Neural progenitor cell (in vitro differentiated cells): ENCODE measurements around the gene MACROD2. TPM values are rescaled to one million over a fixed set of nuclear protein-coding genes. Genes with fewer than 3 reads are reported as not detected.
A peak's percentile ranks its signal among the peaks of the same experiment; 100 is the strongest.

Source experiments
- DNase-seq: peaks from one replicate; pipeline ENCODE4 v3.0.0-alpha.2; 2016; ENCODE audit warnings: low spot score
- H2AFZ ChIP-seq: fragments of 200-600 bp; sonication (generic); replicated peaks from 2 replicates; pipeline ENCODE4 v1.6.1; 2016; ENCODE audit warnings: antibody characterized with exemption
- H3F3A ChIP-seq: fragments of 200-600 bp; sonication (generic); 2 replicates; pipeline ENCODE4 v1.6.1; 2016; ENCODE audit warnings: antibody characterized with exemption, low read depth
- H3K27ac ChIP-seq: fragments of 200-600 bp; sonication (generic); 2 replicates; pipeline ENCODE4 v1.5.1; 2016; ENCODE audit warnings: mild to moderate bottlenecking
- H3K27me3 ChIP-seq: fragments of 200-600 bp; sonication (generic); 2 replicates; pipeline ENCODE4 v1.6.1; 2016; ENCODE audit warnings: mild to moderate bottlenecking, moderate library complexity
- H3K36me3 ChIP-seq: fragments of 200-600 bp; sonication (generic); 2 replicates; pipeline ENCODE4 v1.5.1; 2016
- H3K4me1 ChIP-seq: fragments of 200-600 bp; sonication (generic); 2 replicates; pipeline ENCODE4 v1.6.1; 2016; ENCODE audit warnings: mixed run types
- H3K4me2 ChIP-seq: fragments of 200-600 bp; sonication (generic); 2 replicates; pipeline ENCODE4 v1.6.1; 2016
- H3K4me3 ChIP-seq: fragments of 200-600 bp; sonication (generic); 2 replicates; pipeline ENCODE4 v1.5.1; 2016
- H3K79me2 ChIP-seq: fragments of 200-600 bp; sonication (generic); 2 replicates; pipeline ENCODE4 v1.6.1; 2016; ENCODE audit warnings: low read depth
- H3K9ac ChIP-seq: fragments of 200-600 bp; sonication (generic); 2 replicates; pipeline ENCODE4 v1.6.1; 2016
- H3K9me3 ChIP-seq: fragments of 200-600 bp; sonication (generic); 2 replicates; pipeline ENCODE4 v1.5.1; 2016; ENCODE audit warnings: low read depth
- H4K20me1 ChIP-seq: fragments of 200-600 bp; sonication (generic); 2 replicates; pipeline ENCODE4 v1.6.1; 2016; ENCODE audit warnings: low read depth
- H3K27ac Mint-ChIP-seq: 3 replicates; pipeline ENCODE4 v1.8.0; 2021; ENCODE audit warnings: mixed read lengths
- H3K27me3 Mint-ChIP-seq: 2 replicates; pipeline ENCODE4 v1.8.0; 2022; ENCODE audit warnings: low read depth, mild to moderate bottlenecking, inconsistent platforms, moderate library complexity, mixed read lengths; ENCODE audit not compliant: insufficient read depth
- H3K36me3 Mint-ChIP-seq: 3 replicates; pipeline ENCODE4 v1.8.0; 2021; ENCODE audit warnings: mixed read lengths
- H3K4me1 Mint-ChIP-seq: 3 replicates; pipeline ENCODE4 v1.8.0; 2021; ENCODE audit warnings: mixed read lengths
- H3K4me3 Mint-ChIP-seq: 3 replicates; pipeline ENCODE4 v1.8.0; 2021; ENCODE audit warnings: mild to moderate bottlenecking, moderate library complexity, mixed read lengths
- H3K9me3 Mint-ChIP-seq: 3 replicates; pipeline ENCODE4 v1.8.0; 2020; ENCODE audit warnings: mixed read lengths
- EZH2 ChIP-seq: fragments of 200-600 bp; sonication (generic); IDR thresholded peaks from 2 replicates; pipeline ENCODE4 v1.6.1; 2017; ENCODE audit warnings: antibody characterized with exemption, mild to moderate bottlenecking, moderate library complexity
- EZH2phosphoT487 ChIP-seq: fragments of 200-600 bp; sonication (generic); IDR thresholded peaks from 2 replicates; pipeline ENCODE4 v1.6.1; 2017; ENCODE audit warnings: antibody characterized with exemption
- total RNA-seq: library from RNA; depleted of rRNA; stranded (reverse); fragments of >200 nt; gene quantifications from 2 replicates; pipeline ENCODE4 v1.2.3, GENCODE V29; 2015; ENCODE audit warnings: low replicate concordance
- TF ChIP-seq, protein P1 (sequence below): fragments of 200-600 bp; sonication (generic); IDR thresholded peaks from 2 replicates; pipeline ENCODE4 v1.5.1; 2017; ENCODE audit warnings: antibody characterized with exemption, mild to moderate bottlenecking

The MACROD2 gene
- total RNA-seq, 1 donor from 2014 or later, result 11.9 TPM

DNA sequence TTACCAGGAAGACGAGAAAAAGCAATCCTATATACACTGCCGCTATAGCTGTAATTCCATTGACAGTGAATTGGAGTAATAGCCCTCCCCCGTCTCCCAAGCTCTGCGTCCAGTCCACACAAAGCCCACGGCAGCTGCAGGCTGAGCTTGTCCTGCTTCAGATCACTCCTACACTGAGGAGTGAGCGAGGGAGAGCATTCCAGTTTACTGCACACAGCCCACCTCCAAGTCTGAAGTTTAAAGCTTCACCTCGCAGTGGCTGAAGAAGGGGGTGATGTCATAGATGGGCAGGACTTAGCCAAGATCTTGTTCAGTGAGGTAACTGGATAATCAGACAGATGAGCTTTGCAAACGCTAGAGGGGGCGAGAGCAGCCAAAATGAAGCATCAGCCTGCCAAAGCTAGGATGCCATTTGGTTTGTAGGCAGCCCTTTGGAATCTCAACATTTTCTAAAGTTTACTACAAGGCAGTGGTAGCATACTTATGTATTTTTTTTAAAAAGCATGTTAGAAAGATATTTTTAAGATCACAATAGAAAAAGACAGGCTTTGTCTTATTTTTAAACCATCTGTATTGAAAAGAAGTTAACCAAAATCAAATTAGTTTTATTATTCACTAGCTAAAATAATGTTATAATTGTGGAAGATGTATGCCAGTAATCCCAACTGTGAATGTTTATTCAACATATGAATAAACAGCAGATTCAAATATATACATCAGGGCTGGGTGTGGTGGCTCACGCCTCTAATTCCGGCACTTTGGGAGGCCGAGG, 342.3 kb downstream of the MACROD2 start, which contains the start of gene FLRT3:
TSS of gene FLRT3 (minus strand) at position 213 of the 772 bp plus-strand sequence. CDS start 10,106 bp downstream, outside the sequence.
- Histone ChIP-seq H3K27me3 (no peaks in the 10 kb centered on the region), H2AFZ (no peak within 1 kb of the TSS), H3K4me3 (peak within 1 kb of the TSS; percentile 67), H3K4me1 (peaks cover 17% of the 10 kb centered on the region), H3K36me3 (no peaks in the 10 kb centered on the region), H3K9me3 (no peaks in the 10 kb centered on the region), H3K4me2 (peak within 1 kb of the TSS; percentile 90), H3K79me2 (peaks cover 49% of the 10 kb centered on the region), H4K20me1 (no peaks in the 10 kb centered on the region), H3F3A (peaks cover 9% of the 10 kb centered on the region), H3K9ac (peak within 1 kb of the TSS; percentile 40), H3K27ac (peak within 1 kb of the TSS; percentile 6)
- Mint-ChIP-seq H3K27me3 (peaks cover 4% of the 10 kb centered on the region), H3K9me3 (no peaks in the 10 kb centered on the region), H3K36me3 (peaks cover 2% of the 10 kb centered on the region), H3K27ac (peak within 1 kb of the TSS; percentile 89), H3K4me1 (peaks cover 13% of the 10 kb centered on the region), H3K4me3 (peak within 1 kb of the TSS; percentile 91)
- peak; percentile 92 for DNase-seq
- TF ChIP-seq, protein P1, sequence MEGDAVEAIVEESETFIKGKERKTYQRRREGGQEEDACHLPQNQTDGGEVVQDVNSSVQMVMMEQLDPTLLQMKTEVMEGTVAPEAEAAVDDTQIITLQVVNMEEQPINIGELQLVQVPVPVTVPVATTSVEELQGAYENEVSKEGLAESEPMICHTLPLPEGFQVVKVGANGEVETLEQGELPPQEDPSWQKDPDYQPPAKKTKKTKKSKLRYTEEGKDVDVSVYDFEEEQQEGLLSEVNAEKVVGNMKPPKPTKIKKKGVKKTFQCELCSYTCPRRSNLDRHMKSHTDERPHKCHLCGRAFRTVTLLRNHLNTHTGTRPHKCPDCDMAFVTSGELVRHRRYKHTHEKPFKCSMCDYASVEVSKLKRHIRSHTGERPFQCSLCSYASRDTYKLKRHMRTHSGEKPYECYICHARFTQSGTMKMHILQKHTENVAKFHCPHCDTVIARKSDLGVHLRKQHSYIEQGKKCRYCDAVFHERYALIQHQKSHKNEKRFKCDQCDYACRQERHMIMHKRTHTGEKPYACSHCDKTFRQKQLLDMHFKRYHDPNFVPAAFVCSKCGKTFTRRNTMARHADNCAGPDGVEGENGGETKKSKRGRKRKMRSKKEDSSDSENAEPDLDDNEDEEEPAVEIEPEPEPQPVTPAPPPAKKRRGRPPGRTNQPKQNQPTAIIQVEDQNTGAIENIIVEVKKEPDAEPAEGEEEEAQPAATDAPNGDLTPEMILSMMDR, result peak; percentile 92
- TF ChIP-seq EZH2phosphoT487 (no peak), EZH2 (no peak)

DNA sequence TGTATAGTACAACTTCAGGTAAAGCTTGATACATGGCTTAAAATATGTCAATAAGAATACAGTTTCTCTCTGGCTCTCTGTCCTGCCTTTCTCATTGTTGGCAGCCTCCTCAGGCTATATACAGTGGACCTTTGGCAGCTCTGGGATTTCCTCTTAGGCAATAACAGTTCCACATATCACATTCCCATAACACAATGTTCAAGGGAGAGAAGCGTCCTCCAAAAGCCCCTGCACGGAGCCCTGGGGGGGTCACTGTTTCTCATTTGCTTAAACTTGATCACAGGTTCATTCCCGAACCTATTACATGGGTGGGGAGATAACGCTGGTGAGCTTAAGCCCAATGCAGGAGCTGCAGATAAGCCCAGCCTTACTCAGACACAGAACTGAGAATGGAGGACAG, 346.5 kb downstream of the MACROD2 start:
- H3K4me3 Mint-ChIP-seq, result no peak overlapping the region
- Histone ChIP-seq H3K36me3 (no peaks in the 10 kb centered on the region), H3K79me2 (peaks cover 7% of the 10 kb centered on the region), H3K4me3 (no peak overlapping the region), H4K20me1 (no peaks in the 10 kb centered on the region), H3F3A (peaks cover 7% of the 10 kb centered on the region), H3K4me1 (peaks cover 11% of the 10 kb centered on the region), H3K27me3 (no peaks in the 10 kb centered on the region), H3K27ac (no peak overlapping the region), H3K4me2 (no peak overlapping the region), H3K9me3 (no peaks in the 10 kb centered on the region), H2AFZ (no peak overlapping the region), H3K9ac (no peak overlapping the region)
- peaks cover 16% of the 10 kb centered on the region for H3K4me1 Mint-ChIP-seq
- H3K9me3 Mint-ChIP-seq, result no peaks in the 10 kb centered on the region
- TF ChIP-seq EZH2, result no peak
- TF ChIP-seq, protein P1, result no peak
- no peak for TF ChIP-seq EZH2phosphoT487
- H3K36me3 Mint-ChIP-seq, result peaks cover 2% of the 10 kb centered on the region
- peaks cover 4% of the 10 kb centered on the region for H3K27me3 Mint-ChIP-seq
- no peak overlapping the region for H3K27ac Mint-ChIP-seq
- DNase-seq, result no peak

DNA sequence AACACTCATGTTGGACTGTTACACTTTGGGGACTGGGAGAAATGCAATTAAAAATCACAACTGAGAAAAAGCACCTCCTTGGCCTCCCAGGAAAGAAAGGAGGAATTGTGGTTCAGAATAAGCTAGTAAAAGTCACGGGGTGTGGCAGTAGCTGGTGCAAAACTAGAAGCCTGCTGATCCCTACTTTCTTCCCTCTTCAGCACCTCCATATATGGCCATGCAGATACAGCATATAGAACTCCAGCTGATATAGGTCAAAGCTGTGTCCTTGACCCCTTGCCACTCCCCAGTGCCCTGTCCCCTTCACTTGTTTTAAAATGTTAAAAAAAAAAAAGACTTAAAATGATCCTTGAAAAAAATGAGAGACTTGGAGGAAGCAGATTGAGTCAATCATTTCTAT, 347.6 kb downstream of the MACROD2 start:
- no peaks in the 10 kb centered on the region for H3K9me3 Mint-ChIP-seq
- Histone ChIP-seq H3K4me2 (no peak overlapping the region), H3K36me3 (no peaks in the 10 kb centered on the region), H3K9me3 (no peaks in the 10 kb centered on the region), H3K4me1 (peaks cover 11% of the 10 kb centered on the region), H4K20me1 (no peaks in the 10 kb centered on the region), H3K79me2 (no peaks in the 10 kb centered on the region), H3K27ac (no peak overlapping the region), H3F3A (no peaks in the 10 kb centered on the region), H3K4me3 (no peak overlapping the region), H2AFZ (no peak overlapping the region), H3K27me3 (no peaks in the 10 kb centered on the region), H3K9ac (no peak overlapping the region)
- H3K27ac Mint-ChIP-seq, result peak overlapping the region; percentile 20
- no peak for DNase-seq
- TF ChIP-seq EZH2 (no peak), EZH2phosphoT487 (no peak)
- TF ChIP-seq, protein P1, result no peak
- H3K27me3 Mint-ChIP-seq, result peaks cover 4% of the 10 kb centered on the region
- H3K4me3 Mint-ChIP-seq, result no peak overlapping the region
- H3K4me1 Mint-ChIP-seq, result peaks cover 16% of the 10 kb centered on the region
- peaks cover 2% of the 10 kb centered on the region for H3K36me3 Mint-ChIP-seq
